Adrenal gland (tissue), 12 donors: ENCODE results near the gene ADSS1. TPM values are rescaled to one million over a fixed set of nuclear protein-coding genes. Genes with fewer than 3 reads are reported as not detected.
A peak's percentile ranks its signal among the peaks of the same experiment; 100 is the strongest.

Source experiments
- DNase-seq, 7 donors: peaks; one replicate each; pipeline ENCODE4 v3.0.0-alpha.2; 2019 to 2020
- H3K27ac ChIP-seq, 5 donors: fragments of 200-600 bp; sonication (generic) in 4 of 5; 1 replicate in 3 of 5; 2 replicates in 2 of 5; pipeline versions ENCODE4 v1.5.1 to v1.8.0; 2016 to 2020; ENCODE audit warnings: mild to moderate bottlenecking in 1 of 5
- H3K27me3 ChIP-seq: fragments of 200-600 bp; 2 replicates; pipeline ENCODE4 v1.8.0; 2021
- H3K36me3 ChIP-seq, 2 donors: fragments of 200-600 bp; replicated peaks in 1 of 2; 1 replicate in 1 of 2; 2 replicates in 1 of 2; pipeline versions ENCODE4 v1.5.1 to v1.8.0; 2018 to 2022
- H3K4me1 ChIP-seq, 2 donors: fragments of 200-600 bp; replicated peaks in 1 of 2; 1 replicate in 1 of 2; 2 replicates in 1 of 2; pipeline versions ENCODE4 v1.5.1 to v1.8.0; 2018 to 2021
- H3K4me3 ChIP-seq, 4 donors: fragments of 200-600 bp; sonication (generic) in 3 of 4; one replicate each; pipeline ENCODE4 v1.5.1; 2016 to 2018
- H3K9me3 ChIP-seq, 3 donors: fragments of 200-600 bp; sonication (generic) in 1 of 3; replicated peaks in 1 of 3; 1 replicate in 2 of 3; 2 replicates in 1 of 3; pipeline versions ENCODE4 v1.5.1 to v1.8.0; 2016 to 2021
- CTCF ChIP-seq, 6 experiments: fragments of 450-650 bp in 4 of 6; fragments of 200-600 bp in 2 of 6; sonication (generic) in 1 of 6; IDR thresholded peaks; 1 replicate in 5 of 6; 2 replicates in 1 of 6; pipeline versions ENCODE4 v1.5.1 to v1.8.0; 2016 to 2021; ENCODE audit warnings: antibody characterized with exemption in 6 of 6, mild to moderate bottlenecking in 2 of 6, moderate library complexity in 1 of 6
- POLR2A ChIP-seq, 2 donors: fragments of 450-650 bp; IDR thresholded peaks; one replicate each; pipeline ENCODE4 v1.6.1; 2017; ENCODE audit warnings: antibody characterized with exemption in 2 of 2, mild to moderate bottlenecking in 2 of 2, moderate library complexity in 1 of 2
- WGBS, 4 donors: extraction: QIAGEN DNeasy Blood & Tissue Kit in 2 of 4; methylation state at CpG; one replicate each; pipeline versions ENCODE4 v1.1.5 to v1.1.7; 2013 to 2017; 5-methylcytosine and 5-hydroxymethylcytosine counted together
- intact Hi-C, 2 donors: fragments of 100-400 bp; cut with DNase I; formaldehyde crosslinking; loops; one replicate each; pipeline versions ENCODE4 v1.14.1 to v1.15.0; 2022 to 2023
- polyA plus RNA-seq, 3 donors: library from polyadenylated mRNA; stranded (reverse); fragments of 200-250 nt in 2 of 3; fragments of 350-450 nt in 1 of 3; fragmentation: Illumina TruSeq in 1 of 3; extraction: RNeasy Lipid Tissue Mini Kit (QIAGEN cat#74804) in 1 of 3; gene quantifications; one replicate each; pipeline ENCODE4 v1.2.3, GENCODE V29; 2013 to 2014
- total RNA-seq, 9 donors: library from RNA; depleted of rRNA in 4 of 9; stranded (reverse); fragments of >200 nt in 4 of 9; fragments of 120-200 nt in 1 of 9; fragmentation: NEBNext Ultra II Directional in 1 of 9; extraction: Animal tissue kit (Norgen Biotek cat#: 25700) in 1 of 9; gene quantifications; one replicate each; pipeline versions ENCODE4 v1.1.0 to v1.2.4, GENCODE V29; 2013 to 2023
- donor health status: healthy with polysubstance abuse.
- donor health status: Bipolar disorder and iron deficiency.
- donor health status: DM: yes; HTN: yes; CAD: no.
- donor health status: DM: no; HTN: no; CAD: no.
- donor health status: DM: no; HTN: no; CAD: no.
- donor health status: DM: yes; HTN: yes; CAD: no.

Gene ADSS1
- total and polyA plus RNA-seq, 12 donors: 4.0 to 39.1 (median 16.9) TPM

GRCh38 chr14:104676694-104677511, 47.1 kb upstream of the ADSS1 start:
- H3K27me3 ChIP-seq: no peaks in the 10 kb centered on the region
- H3K27ac ChIP-seq: peak overlapping the region in 4 of 5 donors; percentile 77 to 94 (median 86)
- TF ChIP-seq POLR2A (IDR thresholded peaks at IDR 0.05) (peak in 1 of 2 donors; percentile 27), CTCF (IDR thresholded peaks at IDR 0.05) (no peak)
- no peaks in the 10 kb centered on the region for H3K36me3 ChIP-seq
- intact Hi-C loops: no loop called here
- no peaks in the 10 kb centered on the region for H3K9me3 ChIP-seq
- peak overlapping the region in 2 of 4 donors; percentile 29 to 48 for H3K4me3 ChIP-seq
- DNase-seq: peak in 5 of 7 donors; percentile 37 to 56 (median 52)
- peaks cover 41 to 55% of the 10 kb centered on the region in 2 donors for H3K4me1 ChIP-seq
- 17 to 45% (median 20%) methylated on average over 7 to 29 of the region's 29 CpGs for WGBS, 4 donors

GRCh38 chr14:104677512-104678332, 46.3 kb upstream of the ADSS1 start:
- 1 to 3% (median 2%) methylated on average over 20 to 43 of the region's 43 CpGs for WGBS, 4 donors
- Histone ChIP-seq H3K9me3 (no peaks in the 10 kb centered on the region), H3K4me1 (peaks cover 46 to 63% of the 10 kb centered on the region in 2 donors), H3K36me3 (no peaks in the 10 kb centered on the region), H3K4me3 (peak overlapping the region in 3 of 4 donors; percentile 28 to 48 (median 29)), H3K27me3 (no peaks in the 10 kb centered on the region), H3K27ac (peak overlapping the region; percentile 55 to 94 (median 85))
- DNase-seq: peak; percentile 75 to 87 (median 84)
- TF ChIP-seq POLR2A (IDR thresholded peaks at IDR 0.05) (peak; percentile 44 to 87), CTCF (IDR thresholded peaks at IDR 0.05) (no peak)
- intact Hi-C loops: no loop called here

GRCh38 chr14:104678346-104678745, 45.7 kb upstream of the ADSS1 start:
- no peaks in the 10 kb centered on the region for H3K27me3 ChIP-seq
- no peak for DNase-seq
- intact Hi-C loops: no loop called here
- no peaks in the 10 kb centered on the region for H3K9me3 ChIP-seq
- no peaks in the 10 kb centered on the region for H3K36me3 ChIP-seq
- 42 to 48% (median 43%) methylated on average over 5 to 13 of the region's 13 CpGs for WGBS, 4 donors
- H3K4me3 ChIP-seq: peak overlapping the region in 2 of 4 donors; percentile 29 to 48
- H3K27ac ChIP-seq: peak overlapping the region; percentile 55 to 94 (median 85)
- TF ChIP-seq CTCF (IDR thresholded peaks at IDR 0.05) (no peak), POLR2A (IDR thresholded peaks at IDR 0.05) (no peak)
- peaks cover 46 to 63% of the 10 kb centered on the region in 2 donors for H3K4me1 ChIP-seq
